Right atrium auricular region (tissue), 2 donors: ENCODE results near the gene RC3H1. TPM values are rescaled to one million over a fixed set of nuclear protein-coding genes. Genes with fewer than 3 reads are reported as not detected.
"Not testable (repeated sequence)": the region's sequence is repeated elsewhere in the genome, so short reads cannot be mapped to it uniquely, and the experiment has no call there.

Experiments
- DNase-seq: peaks from one replicate; pipeline ENCODE4 v3.0.0-alpha.2; 2019; ENCODE audit warnings: low spot score
- H3K27ac ChIP-seq, 2 donors: fragments of 200-600 bp; sonication (generic); 1 replicate in 1 of 2; 2 replicates in 1 of 2; pipeline ENCODE4 v1.5.1; 2016 to 2019
- H3K27me3 ChIP-seq, 2 donors: fragments of 200-600 bp; sonication (generic); one replicate each; pipeline versions ENCODE4 v1.5.1 to v1.6.0; 2017 to 2019
- H3K36me3 ChIP-seq: fragments of 200-600 bp; sonication (generic); one replicate; pipeline ENCODE4 v1.5.1; 2016
- H3K4me1 ChIP-seq, 2 donors: fragments of 200-600 bp; sonication (generic); one replicate each; pipeline versions ENCODE4 v1.5.1 to v1.6.0; 2017 to 2019
- H3K4me3 ChIP-seq, 2 donors: fragments of 200-600 bp; sonication (generic); 1 replicate in 1 of 2; 2 replicates in 1 of 2; pipeline ENCODE4 v1.5.1; 2017 to 2019; ENCODE audit warnings: mild to moderate bottlenecking in 1 of 2, moderate library complexity in 1 of 2
- H3K9me3 ChIP-seq, 2 donors: fragments of 200-600 bp; sonication (generic); one replicate each; pipeline ENCODE4 v1.5.1; 2019
- total RNA-seq, 2 donors: library from RNA; depleted of rRNA; stranded (reverse); fragments of >200 nt; gene quantifications; one replicate each; pipeline ENCODE4 v1.1.0, GENCODE V29; 2016
- TF ChIP-seq, protein P1 (sequence below), 2 donors: fragments of 200-600 bp; sonication (generic); IDR thresholded peaks; one replicate each; pipeline ENCODE4 v1.5.1; 2019; ENCODE audit warnings: antibody characterized with exemption in 2 of 2

The RC3H1 gene
- total RNA-seq, 2 donors from 2014 or later: 14.6 to 15.6 TPM

DNA sequence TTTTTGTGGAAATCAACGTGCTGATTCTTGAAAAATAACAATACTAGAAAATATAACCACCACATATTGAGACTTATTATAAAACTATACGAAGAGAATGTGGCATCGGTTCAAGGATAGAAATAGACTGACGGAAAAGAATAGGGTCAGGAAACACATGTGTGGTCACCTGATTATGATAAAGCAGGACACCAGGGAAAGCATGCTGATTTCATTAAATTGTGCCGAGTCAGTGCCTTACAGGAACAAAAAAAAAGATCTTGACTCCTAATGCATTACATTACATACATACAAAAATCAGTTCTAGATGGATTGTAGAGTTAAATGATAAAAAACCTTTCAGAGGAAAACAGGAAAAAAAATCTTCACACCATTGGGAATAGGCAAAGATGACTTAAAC, 61.5 kb downstream of the RC3H1 start:
- TF ChIP-seq, protein P1, sequence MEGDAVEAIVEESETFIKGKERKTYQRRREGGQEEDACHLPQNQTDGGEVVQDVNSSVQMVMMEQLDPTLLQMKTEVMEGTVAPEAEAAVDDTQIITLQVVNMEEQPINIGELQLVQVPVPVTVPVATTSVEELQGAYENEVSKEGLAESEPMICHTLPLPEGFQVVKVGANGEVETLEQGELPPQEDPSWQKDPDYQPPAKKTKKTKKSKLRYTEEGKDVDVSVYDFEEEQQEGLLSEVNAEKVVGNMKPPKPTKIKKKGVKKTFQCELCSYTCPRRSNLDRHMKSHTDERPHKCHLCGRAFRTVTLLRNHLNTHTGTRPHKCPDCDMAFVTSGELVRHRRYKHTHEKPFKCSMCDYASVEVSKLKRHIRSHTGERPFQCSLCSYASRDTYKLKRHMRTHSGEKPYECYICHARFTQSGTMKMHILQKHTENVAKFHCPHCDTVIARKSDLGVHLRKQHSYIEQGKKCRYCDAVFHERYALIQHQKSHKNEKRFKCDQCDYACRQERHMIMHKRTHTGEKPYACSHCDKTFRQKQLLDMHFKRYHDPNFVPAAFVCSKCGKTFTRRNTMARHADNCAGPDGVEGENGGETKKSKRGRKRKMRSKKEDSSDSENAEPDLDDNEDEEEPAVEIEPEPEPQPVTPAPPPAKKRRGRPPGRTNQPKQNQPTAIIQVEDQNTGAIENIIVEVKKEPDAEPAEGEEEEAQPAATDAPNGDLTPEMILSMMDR (IDR thresholded peaks at IDR 0.05): no peak
- Histone ChIP-seq H3K27ac (no peak overlapping the region), H3K4me3 (no peak overlapping the region), H3K36me3 (peaks cover 69% of the 10 kb centered on the region), H3K9me3 (no peaks in the 10 kb centered on the region), H3K4me1 (no peaks in the 10 kb centered on the region), H3K27me3 (no peaks in the 10 kb centered on the region)
- no peak for DNase-seq

GRCh38 chr1:173954179-173954578, 68.0 kb downstream of the RC3H1 start:
- Histone ChIP-seq H3K36me3 (peaks cover 65% of the 10 kb centered on the region), H3K9me3 (no peaks in the 10 kb centered on the region), H3K27ac (no peak overlapping the region), H3K4me1 (no peaks in the 10 kb centered on the region), H3K27me3 (no peaks in the 10 kb centered on the region), H3K4me3 (no peak overlapping the region)
- no peak for DNase-seq
- TF ChIP-seq, protein P1 (IDR thresholded peaks at IDR 0.05): no peak

DNA sequence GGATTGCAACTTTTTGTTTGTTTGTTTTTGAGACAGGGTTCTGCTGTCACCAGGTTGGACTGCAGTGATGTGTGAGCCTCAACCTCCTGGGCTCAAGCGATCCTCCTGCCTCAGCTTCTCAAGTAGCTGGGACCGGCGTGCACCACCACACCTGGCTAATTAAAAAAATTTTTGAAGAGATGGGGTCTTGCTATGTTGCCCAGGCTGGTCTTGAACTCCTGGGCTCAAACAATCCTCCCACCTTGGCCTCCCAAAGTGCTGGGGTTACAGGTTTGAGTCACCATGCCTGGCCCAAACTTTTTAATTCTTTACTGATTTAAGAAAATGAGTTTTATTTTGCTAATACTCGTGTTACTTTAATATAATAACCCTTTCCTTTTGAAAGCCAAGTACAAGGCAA, 73.6 kb downstream of the RC3H1 start:
- DNase-seq: no peak
- no peak overlapping the region for H3K4me3 ChIP-seq
- H3K27ac ChIP-seq: no peak overlapping the region
- TF ChIP-seq, protein P1 (IDR thresholded peaks at IDR 0.05): no peak
- peaks cover 82% of the 10 kb centered on the region for H3K36me3 ChIP-seq
- H3K27me3 ChIP-seq: no peaks in the 10 kb centered on the region
- no peaks in the 10 kb centered on the region for H3K9me3 ChIP-seq
- no peaks in the 10 kb centered on the region for H3K4me1 ChIP-seq

- H3K27me3 ChIP-seq: no peaks in the 10 kb centered on the region
- H3K4me3 ChIP-seq: no peak overlapping the region
Observed at GRCh38 chr1:173946380-173946921, 75.7 kb downstream of the RC3H1 start.

GRCh38 chr1:173937062-173937461, 85.1 kb downstream of the RC3H1 start:
- Histone ChIP-seq H3K27me3 (no peaks in the 10 kb centered on the region), H3K4me1 (no peaks in the 10 kb centered on the region), H3K36me3 (peaks cover 51% of the 10 kb centered on the region), H3K27ac (no peak overlapping the region), H3K4me3 (no peak overlapping the region), H3K9me3 (no peaks in the 10 kb centered on the region)
- TF ChIP-seq, protein P1 (IDR thresholded peaks at IDR 0.05): no peak
- no peak for DNase-seq

More at GRCh38 chr1:173946380-173946921, 75.7 kb downstream of the RC3H1 start:
- peaks cover 98% of the 10 kb centered on the region for H3K36me3 ChIP-seq
- TF ChIP-seq, protein P1 (IDR thresholded peaks at IDR 0.05): no peak
- no peak for DNase-seq
- no peaks in the 10 kb centered on the region for H3K9me3 ChIP-seq
- no peak overlapping the region for H3K27ac ChIP-seq
- no peaks in the 10 kb centered on the region for H3K4me1 ChIP-seq

DNA sequence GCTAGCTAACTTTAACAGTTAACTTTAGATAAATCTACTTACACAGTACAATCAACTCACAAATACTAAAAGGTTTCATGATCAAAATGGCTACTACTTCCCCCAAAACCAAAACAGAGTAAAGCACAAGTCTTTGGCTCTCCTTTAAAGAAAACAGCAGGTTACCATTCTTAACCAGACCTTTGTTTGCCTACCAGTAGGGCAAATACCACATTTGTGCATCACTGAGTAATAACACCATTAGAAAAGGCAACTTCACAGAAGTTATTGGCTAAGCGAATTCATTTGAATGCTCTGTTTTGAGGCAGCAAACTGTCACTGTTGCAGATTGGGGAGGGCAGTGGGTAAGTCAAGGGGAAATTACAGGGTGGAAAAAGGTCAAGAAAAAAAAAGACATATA, 87.7 kb downstream of the RC3H1 start:
- no peak for DNase-seq
- H3K4me3 ChIP-seq: no peak overlapping the region
- H3K27me3 ChIP-seq: no peaks in the 10 kb centered on the region
- TF ChIP-seq, protein P1 (IDR thresholded peaks at IDR 0.05): no peak
- no peak overlapping the region for H3K27ac ChIP-seq
- no peaks in the 10 kb centered on the region for H3K4me1 ChIP-seq
- H3K36me3 ChIP-seq: peaks cover 26% of the 10 kb centered on the region
- no peaks in the 10 kb centered on the region for H3K9me3 ChIP-seq

DNA sequence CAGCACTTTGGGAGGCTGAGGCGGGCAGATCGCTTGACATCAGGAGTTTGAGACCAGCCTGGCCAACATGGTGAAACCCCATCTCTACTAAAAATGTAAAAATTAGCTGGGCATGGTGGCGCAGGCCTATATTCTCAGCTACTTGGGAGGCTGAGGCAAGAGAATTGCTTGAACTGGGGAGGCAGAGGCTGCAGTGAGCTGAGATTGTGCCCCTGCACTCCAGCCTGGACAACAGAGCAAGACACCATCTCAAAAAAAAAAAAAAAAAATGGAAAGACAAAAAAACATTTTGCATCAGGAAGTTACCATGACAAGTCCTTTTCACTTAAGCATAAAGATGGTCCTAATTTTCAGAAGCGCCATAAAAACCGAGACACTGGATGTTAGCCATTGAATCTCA, 91.6 kb downstream of the RC3H1 start:
- not testable (repeated sequence) for H3K4me3 ChIP-seq, H3K9me3 ChIP-seq, DNase-seq

More for the DNA sequence above, 91.6 kb downstream of the RC3H1 start:
- not testable (repeated sequence) for H3K27me3 ChIP-seq, H3K36me3 ChIP-seq, H3K4me1 ChIP-seq, H3K27ac ChIP-seq
